Epithelial cell of proximal tubule (primary cell): ENCODE measurements around the gene BMPR2. TPM values are rescaled to one million over a fixed set of nuclear protein-coding genes. Genes with fewer than 3 reads are reported as not detected.

Experiments
- DNase-seq: peaks from one replicate; pipeline ENCODE4 v3.0.0-alpha.2; 2011; ENCODE audit warnings: low read depth
- H3K4me3 ChIP-seq: 2 replicates; pipeline ENCODE4 v1.5.1; 2011; ENCODE audit warnings: low read depth, mild to moderate bottlenecking, low read length
- total RNA-seq: library from RNA; depleted of rRNA; stranded (reverse); fragments of >200 nt; gene quantifications from 2 replicates; pipeline ENCODE4 v1.2.3, GENCODE V29; 2015
- TF ChIP-seq, protein P1 (sequence below): conservative IDR thresholded peaks from 2 replicates; pipeline ENCODE4 v1.5.1; 2012; ENCODE audit warnings: low read depth, mild to moderate bottlenecking, low read length

Gene BMPR2
- total RNA-seq, 1 donor from 2014 or later, result 23.5 TPM

DNA sequence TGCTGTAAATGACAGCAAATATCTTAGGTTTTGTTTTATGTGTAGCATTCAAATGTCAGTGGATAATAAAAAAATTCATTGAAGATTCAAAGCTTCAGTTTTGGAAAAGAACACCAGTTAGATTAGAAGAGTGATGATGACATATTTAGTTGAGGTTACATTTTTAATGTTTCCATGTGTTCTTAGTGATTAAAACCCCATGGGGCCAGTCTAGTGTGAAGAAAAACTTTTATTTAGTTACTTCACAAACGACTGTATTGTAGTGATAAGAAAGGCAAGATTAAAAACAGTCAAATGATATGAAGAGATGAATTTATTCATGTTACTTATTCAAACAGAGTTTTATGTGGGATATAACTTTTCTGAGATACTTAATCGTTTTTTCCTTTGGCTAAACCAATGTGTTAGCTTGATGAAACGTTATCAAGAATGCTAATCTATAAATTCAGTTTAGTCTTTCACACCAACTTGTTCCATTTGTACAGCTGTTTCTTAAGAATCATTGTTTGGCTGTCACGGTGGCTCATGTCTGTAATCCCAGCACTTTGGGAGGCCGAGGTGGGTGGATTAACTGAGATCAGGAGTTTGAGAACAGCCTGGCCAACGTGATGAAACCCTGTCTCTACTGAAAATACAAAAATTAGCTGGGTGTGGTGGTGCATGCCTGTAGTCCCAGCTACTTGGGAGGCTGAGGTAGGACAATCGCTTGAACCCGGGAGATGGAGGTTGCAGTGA, 11.6 kb downstream of the BMPR2 start:
- no peak for DNase-seq
- H3K4me3 ChIP-seq, result no peak overlapping the region
- TF ChIP-seq, protein P1, sequence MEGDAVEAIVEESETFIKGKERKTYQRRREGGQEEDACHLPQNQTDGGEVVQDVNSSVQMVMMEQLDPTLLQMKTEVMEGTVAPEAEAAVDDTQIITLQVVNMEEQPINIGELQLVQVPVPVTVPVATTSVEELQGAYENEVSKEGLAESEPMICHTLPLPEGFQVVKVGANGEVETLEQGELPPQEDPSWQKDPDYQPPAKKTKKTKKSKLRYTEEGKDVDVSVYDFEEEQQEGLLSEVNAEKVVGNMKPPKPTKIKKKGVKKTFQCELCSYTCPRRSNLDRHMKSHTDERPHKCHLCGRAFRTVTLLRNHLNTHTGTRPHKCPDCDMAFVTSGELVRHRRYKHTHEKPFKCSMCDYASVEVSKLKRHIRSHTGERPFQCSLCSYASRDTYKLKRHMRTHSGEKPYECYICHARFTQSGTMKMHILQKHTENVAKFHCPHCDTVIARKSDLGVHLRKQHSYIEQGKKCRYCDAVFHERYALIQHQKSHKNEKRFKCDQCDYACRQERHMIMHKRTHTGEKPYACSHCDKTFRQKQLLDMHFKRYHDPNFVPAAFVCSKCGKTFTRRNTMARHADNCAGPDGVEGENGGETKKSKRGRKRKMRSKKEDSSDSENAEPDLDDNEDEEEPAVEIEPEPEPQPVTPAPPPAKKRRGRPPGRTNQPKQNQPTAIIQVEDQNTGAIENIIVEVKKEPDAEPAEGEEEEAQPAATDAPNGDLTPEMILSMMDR, result no peak

GRCh38 chr2:202400941-202401340, 24.8 kb downstream of the BMPR2 start:
- DNase-seq, result no peak
- TF ChIP-seq, protein P1, result no peak

DNA sequence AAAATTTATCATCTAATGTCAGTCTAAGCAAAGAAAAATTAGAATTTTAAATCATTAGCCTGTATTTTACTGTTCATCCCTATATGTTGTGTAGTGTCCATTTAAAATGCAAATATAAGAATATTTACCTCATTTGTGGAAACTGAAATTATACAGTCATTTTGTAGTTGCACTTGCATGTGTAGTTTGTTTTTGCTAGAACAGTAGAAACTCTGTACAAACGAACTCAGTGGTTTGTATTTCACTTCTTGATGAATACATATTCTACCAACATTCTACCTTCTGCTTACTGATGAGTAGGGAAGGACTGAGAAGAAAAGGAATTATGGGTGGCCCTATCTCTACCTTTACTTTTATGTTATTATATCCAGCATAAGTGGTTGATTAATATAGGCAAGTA, 29.7 kb downstream of the BMPR2 start:
- TF ChIP-seq, protein P1, result no peak
- no peak overlapping the region for H3K4me3 ChIP-seq
- no peak for DNase-seq

More at GRCh38 chr2:202400941-202401340, 24.8 kb downstream of the BMPR2 start:
- H3K4me3 ChIP-seq, result no peak overlapping the region

GRCh38 chr2:202406445-202406978, 30.4 kb downstream of the BMPR2 start:
- H3K4me3 ChIP-seq, result no peak overlapping the region
- no peak for DNase-seq
- TF ChIP-seq, protein P1, result no peak

- H3K4me3 ChIP-seq, result no peak overlapping the region
- DNase-seq, result no peak
- TF ChIP-seq, protein P1, result no peak
Observed at GRCh38 chr2:202408546-202409140, 32.5 kb downstream of the BMPR2 start.

DNA sequence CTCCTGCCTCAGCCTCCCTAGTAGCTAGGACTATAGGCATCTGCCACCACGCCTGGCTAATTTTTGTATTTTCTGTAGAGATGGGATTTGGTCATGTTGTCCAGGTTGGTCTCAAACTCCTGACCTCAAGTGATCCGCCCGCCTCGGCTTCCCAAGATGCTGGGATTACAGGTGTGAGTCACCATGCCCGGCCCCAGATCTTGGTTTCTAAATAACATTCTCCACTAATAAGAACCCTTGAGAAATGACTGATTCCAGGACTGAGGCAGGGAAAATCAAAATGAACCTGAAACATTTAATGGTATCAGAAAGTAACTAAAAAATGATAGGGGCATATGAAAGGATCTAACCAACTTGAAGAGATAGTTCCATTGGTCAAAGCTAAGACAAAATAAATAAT, 34.0 kb downstream of the BMPR2 start:
- TF ChIP-seq, protein P1, result no peak
- no peak for DNase-seq
- H3K4me3 ChIP-seq, result no peak overlapping the region

GRCh38 chr2:202411097-202411496, 35.0 kb downstream of the BMPR2 start:
- no peak for DNase-seq
- H3K4me3 ChIP-seq, result no peak overlapping the region
- TF ChIP-seq, protein P1, result no peak
